ENCODE data around the gene LORICRIN. TPM values are rescaled to one million over a fixed set of nuclear protein-coding genes. Genes with fewer than 3 reads are reported as not detected.
A peak's percentile ranks its signal among the peaks of the same experiment; 100 is the strongest.

Gene LORICRIN
- total RNA-seq, 4 donors from 2014 or later, result not detected

DNA sequence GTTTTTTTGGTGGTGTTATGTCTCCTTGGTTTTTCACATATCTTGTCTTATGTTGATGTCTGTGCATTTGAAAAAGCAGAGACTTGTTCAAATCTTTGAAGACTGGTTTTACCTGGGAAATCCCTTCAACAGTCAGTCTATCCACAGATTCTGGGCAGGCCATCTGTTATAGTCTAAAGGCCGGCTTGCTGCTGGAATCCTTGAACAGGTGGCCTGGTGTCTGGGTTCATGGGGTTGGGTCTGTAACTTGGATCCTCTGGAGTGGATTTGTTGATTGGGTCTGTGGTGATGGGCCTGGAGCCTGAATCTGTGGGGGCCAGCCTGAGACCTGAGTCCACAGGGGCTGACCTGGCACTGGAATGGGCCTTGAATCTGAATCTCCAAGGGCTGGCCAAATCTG, 12.2 kb downstream of the LORICRIN start:
- no peaks in the 10 kb centered on the region for H3K36me3 ChIP-seq
- H3K27me3 ChIP-seq, result no peaks in the 10 kb centered on the region
- H3K4me3 ChIP-seq, result no peak overlapping the region
- H3K27ac ChIP-seq, result no peak overlapping the region
- no peak for TF ChIP-seq POLR2A (IDR thresholded peaks at IDR 0.05)
- TF ChIP-seq, protein P1, sequence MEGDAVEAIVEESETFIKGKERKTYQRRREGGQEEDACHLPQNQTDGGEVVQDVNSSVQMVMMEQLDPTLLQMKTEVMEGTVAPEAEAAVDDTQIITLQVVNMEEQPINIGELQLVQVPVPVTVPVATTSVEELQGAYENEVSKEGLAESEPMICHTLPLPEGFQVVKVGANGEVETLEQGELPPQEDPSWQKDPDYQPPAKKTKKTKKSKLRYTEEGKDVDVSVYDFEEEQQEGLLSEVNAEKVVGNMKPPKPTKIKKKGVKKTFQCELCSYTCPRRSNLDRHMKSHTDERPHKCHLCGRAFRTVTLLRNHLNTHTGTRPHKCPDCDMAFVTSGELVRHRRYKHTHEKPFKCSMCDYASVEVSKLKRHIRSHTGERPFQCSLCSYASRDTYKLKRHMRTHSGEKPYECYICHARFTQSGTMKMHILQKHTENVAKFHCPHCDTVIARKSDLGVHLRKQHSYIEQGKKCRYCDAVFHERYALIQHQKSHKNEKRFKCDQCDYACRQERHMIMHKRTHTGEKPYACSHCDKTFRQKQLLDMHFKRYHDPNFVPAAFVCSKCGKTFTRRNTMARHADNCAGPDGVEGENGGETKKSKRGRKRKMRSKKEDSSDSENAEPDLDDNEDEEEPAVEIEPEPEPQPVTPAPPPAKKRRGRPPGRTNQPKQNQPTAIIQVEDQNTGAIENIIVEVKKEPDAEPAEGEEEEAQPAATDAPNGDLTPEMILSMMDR (IDR thresholded peaks at IDR 0.05), result no peak
- DNase-seq, result no peak
- H3K4me1 ChIP-seq, result no peaks in the 10 kb centered on the region
- H3K9me3 ChIP-seq, result no peaks in the 10 kb centered on the region

DNA sequence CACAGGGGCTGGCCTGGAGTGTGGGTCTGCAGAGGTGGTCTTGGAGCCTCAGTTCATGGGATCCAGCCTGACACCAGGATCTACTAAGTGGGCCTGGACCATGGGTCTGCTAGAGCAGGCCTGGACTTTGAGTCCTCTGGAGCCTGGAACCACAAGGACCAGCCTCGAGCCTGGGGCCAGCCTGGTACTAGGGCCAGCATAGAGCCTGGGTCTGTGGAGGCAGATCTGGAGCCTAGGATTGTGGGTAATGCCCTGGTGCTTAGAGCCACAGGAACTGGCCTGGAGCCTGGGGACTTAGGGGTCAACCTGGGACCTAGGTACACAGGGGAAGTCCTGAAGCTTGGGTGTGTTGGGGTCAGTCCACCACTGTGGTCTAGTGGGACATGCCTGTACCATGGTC, 12.7 kb downstream of the LORICRIN start:
- Histone ChIP-seq H3K4me3 (no peak overlapping the region), H3K27ac (no peak overlapping the region)

DNA sequence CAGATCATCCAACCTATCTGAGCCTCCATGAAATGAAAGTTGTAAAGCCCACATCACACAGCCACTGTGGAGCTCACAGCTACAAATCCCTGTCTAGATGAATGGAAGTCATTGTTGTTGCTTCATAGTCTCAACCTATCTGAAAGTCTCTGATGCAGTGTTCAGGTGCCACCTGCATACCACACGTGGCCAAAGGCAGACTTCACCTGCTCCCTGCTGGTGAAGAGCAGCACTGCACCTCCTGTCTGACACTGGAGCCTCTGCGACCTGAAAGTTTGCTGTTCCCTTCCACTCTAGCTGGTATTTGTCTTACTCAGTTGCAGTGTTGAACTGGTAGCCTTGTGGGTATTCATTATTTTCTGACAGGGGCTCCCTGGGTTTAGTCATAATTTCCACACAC, 18.4 kb downstream of the LORICRIN start:
- H3K27ac ChIP-seq, result no peak overlapping the region

More for the DNA sequence above, 12.7 kb downstream of the LORICRIN start:
- no peaks in the 10 kb centered on the region for H3K27me3 ChIP-seq
- no peaks in the 10 kb centered on the region for H3K9me3 ChIP-seq
- no peaks in the 10 kb centered on the region for H3K4me1 ChIP-seq
- TF ChIP-seq, protein P1 (IDR thresholded peaks at IDR 0.05), result no peak
- TF ChIP-seq POLR2A (IDR thresholded peaks at IDR 0.05), result no peak
- no peak for DNase-seq
- no peaks in the 10 kb centered on the region for H3K36me3 ChIP-seq

DNA sequence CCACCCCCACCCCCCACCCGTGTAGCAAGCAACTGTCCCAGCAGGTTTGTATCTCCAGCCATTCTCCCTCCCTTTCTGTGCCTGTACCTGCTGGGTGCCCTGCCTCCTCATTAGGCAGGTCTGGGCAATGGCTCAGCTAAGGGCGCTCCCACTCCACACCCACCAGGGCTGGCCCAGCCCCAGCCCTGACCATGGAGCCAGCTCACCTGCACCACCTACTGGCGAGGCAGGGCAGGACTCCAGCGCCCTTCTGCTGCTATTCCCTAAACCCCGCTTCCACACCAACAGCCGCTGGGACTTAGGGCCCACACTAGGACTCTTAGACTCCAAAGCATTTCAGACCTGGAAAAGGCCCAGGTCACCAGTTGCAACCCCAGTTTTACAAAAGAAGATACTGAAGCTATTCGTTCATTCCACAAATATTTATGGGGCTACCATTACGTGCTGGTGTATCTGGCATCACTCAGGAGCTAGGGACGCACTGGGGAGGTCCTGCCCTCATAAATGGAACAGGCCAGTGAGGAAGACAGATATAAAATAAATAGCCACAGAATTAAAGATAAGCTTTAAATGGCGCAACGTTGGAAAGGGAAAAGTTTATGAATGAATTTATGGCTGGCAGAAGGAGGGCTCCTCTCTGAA, 29.3 kb downstream of the LORICRIN start:
- no peak for DNase-seq
- no peaks in the 10 kb centered on the region for H3K9me3 ChIP-seq
- no peak for TF ChIP-seq POLR2A (IDR thresholded peaks at IDR 0.05)
- TF ChIP-seq, protein P1 (IDR thresholded peaks at IDR 0.05), result peak in 4 of 6 experiments; percentile 18 to 32 (median 28)
- no peaks in the 10 kb centered on the region for H3K27me3 ChIP-seq
- H3K4me1 ChIP-seq, result no peaks in the 10 kb centered on the region
- no peaks in the 10 kb centered on the region for H3K36me3 ChIP-seq
- H3K4me3 ChIP-seq, result no peak overlapping the region
- H3K27ac ChIP-seq, result no peak overlapping the region

More for the DNA sequence above, 18.4 kb downstream of the LORICRIN start:
- TF ChIP-seq, protein P1 (IDR thresholded peaks at IDR 0.05), result peak in 4 of 6 experiments; percentile 49 to 81 (median 79)
- TF ChIP-seq POLR2A (IDR thresholded peaks at IDR 0.05), result no peak
- Histone ChIP-seq H3K4me1 (no peaks in the 10 kb centered on the region), H3K4me3 (no peak overlapping the region), H3K36me3 (no peaks in the 10 kb centered on the region), H3K9me3 (no peaks in the 10 kb centered on the region), H3K27me3 (no peaks in the 10 kb centered on the region)
- peak in 2 of 3 donors; percentile 72 to 74 for DNase-seq

DNA sequence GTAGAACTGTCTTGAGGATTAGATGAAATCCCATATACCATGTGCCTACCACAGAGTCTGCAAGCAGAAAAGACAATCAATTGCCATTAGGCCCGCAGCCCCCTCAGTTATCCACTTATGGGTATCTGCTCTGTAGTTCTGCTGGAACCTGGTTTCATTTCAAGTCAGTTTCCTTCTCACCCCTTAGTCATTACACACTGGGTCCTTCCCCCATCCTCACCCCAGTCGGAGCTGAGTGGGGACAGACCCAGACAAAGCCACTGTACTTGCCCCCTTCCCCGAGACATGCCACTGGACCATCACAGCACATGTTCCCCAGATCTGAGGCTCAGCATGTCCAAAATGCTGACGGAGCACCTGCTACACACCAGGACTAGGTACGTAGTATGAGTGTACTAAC, 32.0 kb downstream of the LORICRIN start:
- H3K36me3 ChIP-seq, result no peaks in the 10 kb centered on the region
- no peak overlapping the region for H3K4me3 ChIP-seq
- no peak for TF ChIP-seq POLR2A (IDR thresholded peaks at IDR 0.05)
- TF ChIP-seq, protein P1 (IDR thresholded peaks at IDR 0.05), result no peak
- no peaks in the 10 kb centered on the region for H3K4me1 ChIP-seq
- no peak overlapping the region for H3K27ac ChIP-seq
- H3K27me3 ChIP-seq, result no peaks in the 10 kb centered on the region
- no peaks in the 10 kb centered on the region for H3K9me3 ChIP-seq
- no peak for DNase-seq

Measured in Peyer's patch (tissue), 4 donors.